Right ventricle myocardium inferior (tissue), 1 donor: ENCODE data around the gene HSD3B2. TPM values are rescaled to one million over a fixed set of nuclear protein-coding genes. Genes with fewer than 3 reads are reported as not detected.

ENCODE experiments used
- ATAC-seq: fragments of 200-7000 bp; cut with Tn5 transposase; one replicate; pipeline ENCODE4 v1.9.1; 2020; ENCODE audit warnings: mild to moderate bottlenecking, moderate library complexity
- DNase-seq: peaks from one replicate; pipeline ENCODE4 v3.0.0; 2021; ENCODE audit errors: missing footprints
- intact Hi-C: fragments of 100-400 bp; cut with DNase I; formaldehyde crosslinking; loops from one replicate; pipeline ENCODE4 v1.11.0; 2022
- total RNA-seq: library from RNA; stranded (reverse); fragmentation: NEBNext Ultra II Directional; extraction: Animal tissue kit (Norgen Biotek cat#: 25700); gene quantifications from one replicate; pipeline ENCODE4 v1.2.1, GENCODE V29; 2021
- donor health status: DM: no; HTN: yes; CAD: no; lungs with severe emphysema.

Gene HSD3B2
- total RNA-seq, 1 donor from 2014 or later = not detected

GRCh38 chr1:119390526-119390925 is 24.4 kb upstream of the HSD3B2 start:
- ATAC-seq (no peak), DNase-seq (no peak)
- intact Hi-C loops = no loop called here

- ATAC-seq = no peak
- intact Hi-C loops = no loop called here
- DNase-seq = no peak
Observed at GRCh38 chr1:119391749-119392148, 23.2 kb upstream of the HSD3B2 start.

GRCh38 chr1:119394085-119394484 is 20.9 kb upstream of the HSD3B2 start:
- intact Hi-C loops = no loop called here
- ATAC-seq (no peak), DNase-seq (no peak)

GRCh38 chr1:119396982-119397381 is 18.0 kb upstream of the HSD3B2 start:
- DNase-seq = no peak
- intact Hi-C loops = no loop called here
- no peak for ATAC-seq

GRCh38 chr1:119397986-119398385 is 17.0 kb upstream of the HSD3B2 start:
- intact Hi-C loops = no loop called here
- DNase-seq = no peak

GRCh38 chr1:119404736-119405135 is 10.2 kb upstream of the HSD3B2 start:
- ATAC-seq (no peak), DNase-seq (no peak)
- intact Hi-C loops = no loop called here

More at GRCh38 chr1:119397986-119398385, 17.0 kb upstream of the HSD3B2 start:
- ATAC-seq = no peak

DNA sequence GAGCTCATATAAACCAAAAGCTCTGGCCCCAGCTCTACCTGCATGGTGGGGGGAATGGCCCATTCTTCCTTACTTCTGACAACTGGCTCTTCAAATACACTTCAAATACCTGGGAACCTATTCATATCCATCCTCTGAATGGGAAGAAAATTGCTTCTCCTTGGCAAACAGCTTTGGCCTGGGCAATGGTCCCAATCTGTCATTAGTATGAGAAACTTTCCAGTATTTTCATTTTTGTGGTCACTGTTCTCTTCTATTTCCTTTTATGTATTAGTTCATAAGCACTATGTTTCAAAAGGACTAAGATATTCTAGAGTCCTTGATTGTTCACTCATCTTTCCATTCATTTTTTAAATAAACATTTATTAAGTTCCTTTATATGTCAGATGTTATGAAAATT is 5.2 kb upstream of the HSD3B2 start:
- ATAC-seq (no peak), DNase-seq (no peak)
- intact Hi-C loops = no loop called here

DNA sequence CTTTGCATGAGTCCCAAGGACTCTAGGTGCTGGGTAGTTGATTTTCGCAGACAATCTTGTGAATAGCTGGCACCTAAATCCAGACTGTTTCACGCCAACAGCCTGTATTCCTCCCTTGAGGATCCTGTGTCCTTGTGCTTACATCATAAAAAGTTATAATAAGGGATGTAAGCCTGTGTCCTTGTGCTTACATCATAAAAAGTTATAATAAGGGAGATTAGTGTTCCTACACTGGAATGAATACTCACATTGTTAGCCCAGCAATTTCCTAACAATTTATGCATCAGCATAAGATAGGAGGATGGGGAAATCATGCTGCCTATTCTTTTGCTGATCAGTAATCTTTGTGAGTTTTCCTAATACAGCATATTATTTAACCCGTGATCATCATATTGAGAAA is 4.0 kb upstream of the HSD3B2 start:
- no peak for DNase-seq
- ATAC-seq = no peak
- intact Hi-C loops = no loop called here

DNA sequence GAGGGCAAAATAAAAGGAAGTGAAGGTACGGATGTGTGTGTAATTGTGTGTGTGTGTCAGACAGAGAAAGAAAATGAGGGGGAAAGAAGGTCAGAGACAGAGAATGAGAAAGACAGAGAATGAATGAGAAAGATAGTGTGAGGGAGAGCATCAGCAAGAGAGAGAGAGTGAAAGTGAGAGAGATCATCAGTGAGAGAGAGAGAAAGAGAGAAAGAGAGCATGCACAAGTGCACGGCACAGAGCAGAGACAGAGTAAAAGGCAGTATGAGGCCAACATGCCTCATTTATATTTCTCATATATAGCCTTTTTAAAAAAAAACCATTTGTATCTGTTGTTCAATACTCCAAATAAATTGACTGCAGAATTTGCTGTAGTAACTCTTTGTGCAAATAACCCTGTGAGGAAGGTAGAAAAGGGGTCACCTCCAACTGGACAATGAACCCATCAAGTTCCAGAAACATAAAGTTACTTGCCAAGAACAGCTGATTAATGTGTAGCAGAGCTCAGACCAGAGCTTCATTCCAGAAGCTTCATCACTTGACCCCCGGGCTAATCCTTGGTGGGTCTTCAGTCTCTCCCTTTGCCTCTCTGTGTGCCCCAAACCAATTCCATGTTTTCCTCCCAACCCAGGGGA is 1.2 kb downstream of the HSD3B2 start:
- no peak for ATAC-seq
- no peak for DNase-seq
- intact Hi-C loops = no loop called here

GRCh38 chr1:119419109-119419508 is 4.2 kb downstream of the HSD3B2 start:
- no peak for DNase-seq
- intact Hi-C loops = no loop called here
- ATAC-seq = no peak

DNA sequence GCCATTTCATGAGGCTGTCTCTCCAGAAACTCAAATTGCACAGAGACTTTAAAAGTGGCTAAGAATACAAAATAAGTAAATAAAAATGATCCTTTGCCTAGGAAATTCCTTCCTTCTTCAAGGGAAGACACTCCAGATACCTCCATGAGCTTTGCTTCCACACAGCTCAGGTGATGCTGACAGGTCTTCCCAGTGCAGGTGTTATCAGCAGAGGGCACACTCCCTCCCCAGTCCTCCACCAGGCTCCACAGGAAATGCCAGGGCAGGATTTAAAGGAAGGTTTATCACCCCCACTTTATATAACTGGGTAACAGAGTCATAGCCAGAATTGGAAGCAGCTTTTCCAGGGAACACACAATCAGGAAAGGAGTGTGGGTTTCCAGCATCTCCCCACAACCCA is 5.7 kb downstream of the HSD3B2 start:
- no peak for ATAC-seq
- intact Hi-C loops = no loop called here
- DNase-seq = no peak

GRCh38 chr1:119422631-119423030 is 7.7 kb downstream of the HSD3B2 start:
- no peak for ATAC-seq
- intact Hi-C loops = no loop called here

GRCh38 chr1:119428991-119429390 is 14.0 kb downstream of the HSD3B2 start:
- no peak for DNase-seq
- intact Hi-C loops = no loop called here
- no peak for ATAC-seq

More at GRCh38 chr1:119422631-119423030, 7.7 kb downstream of the HSD3B2 start:
- DNase-seq = no peak

GRCh38 chr1:119429687-119430086 is 14.7 kb downstream of the HSD3B2 start:
- DNase-seq (no peak), ATAC-seq (no peak)
- intact Hi-C loops = no loop called here

DNA sequence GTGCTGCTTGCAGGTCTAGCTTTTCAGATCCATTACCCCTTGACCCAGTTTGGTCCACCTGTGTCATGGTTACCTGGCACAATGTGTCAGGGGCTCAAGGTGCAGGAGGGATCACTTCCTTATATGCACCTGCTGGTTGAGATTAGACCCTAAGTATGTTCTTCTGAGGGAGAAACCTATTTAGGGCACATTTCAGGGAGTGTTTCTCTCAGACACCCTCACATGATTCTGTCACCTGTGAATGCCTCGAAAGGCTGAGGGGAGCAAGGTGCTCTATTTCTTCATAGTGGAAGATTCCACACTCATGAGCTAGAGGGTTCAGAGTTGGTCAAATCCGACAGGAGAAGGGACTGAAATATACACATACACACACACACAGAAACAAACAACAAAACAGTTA is 15.5 kb downstream of the HSD3B2 start:
- intact Hi-C loops = no loop called here
- no peak for DNase-seq
- ATAC-seq = no peak

DNA sequence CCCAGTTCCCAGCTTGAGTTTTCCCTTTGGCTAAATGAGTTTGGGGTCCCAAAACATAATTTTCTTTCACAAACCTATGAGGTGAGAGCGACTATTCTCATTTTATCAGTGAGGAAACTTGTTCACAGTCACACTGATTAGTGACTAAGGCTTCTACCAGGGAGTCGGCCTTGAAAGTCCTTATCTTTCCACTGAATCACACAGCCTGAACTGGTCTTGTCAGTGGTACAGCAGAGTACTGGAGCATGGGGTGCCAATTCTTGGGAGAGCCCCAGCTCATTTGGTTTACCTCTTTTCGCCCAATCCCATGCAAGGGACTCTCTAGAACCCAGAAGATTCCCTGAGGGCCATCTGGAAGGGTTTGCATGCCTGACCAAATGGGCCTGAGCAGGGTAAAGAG is 16.9 kb downstream of the HSD3B2 start:
- DNase-seq = no peak
- intact Hi-C loops = no loop called here
- no peak for ATAC-seq

DNA sequence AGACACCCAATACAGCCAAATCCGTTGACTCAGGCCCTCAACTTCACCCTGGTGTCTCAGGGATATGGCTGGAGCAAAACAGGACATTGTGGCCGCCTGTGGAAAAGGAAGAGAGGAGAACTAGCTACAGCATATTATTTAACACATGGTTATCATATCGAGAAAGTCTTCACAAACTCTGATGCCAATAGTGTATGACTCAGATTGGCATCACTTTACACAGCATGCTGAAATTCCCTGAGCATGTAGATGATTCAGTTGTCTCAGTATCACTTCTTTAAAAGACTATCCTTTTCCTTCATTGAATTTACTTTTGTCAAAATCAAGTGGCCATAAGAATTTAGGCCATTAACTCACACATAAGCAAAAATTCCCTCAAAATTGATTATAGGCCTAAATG is 20.1 kb downstream of the HSD3B2 start:
- DNase-seq (no peak), ATAC-seq (no peak)
- intact Hi-C loops = no loop called here

DNA sequence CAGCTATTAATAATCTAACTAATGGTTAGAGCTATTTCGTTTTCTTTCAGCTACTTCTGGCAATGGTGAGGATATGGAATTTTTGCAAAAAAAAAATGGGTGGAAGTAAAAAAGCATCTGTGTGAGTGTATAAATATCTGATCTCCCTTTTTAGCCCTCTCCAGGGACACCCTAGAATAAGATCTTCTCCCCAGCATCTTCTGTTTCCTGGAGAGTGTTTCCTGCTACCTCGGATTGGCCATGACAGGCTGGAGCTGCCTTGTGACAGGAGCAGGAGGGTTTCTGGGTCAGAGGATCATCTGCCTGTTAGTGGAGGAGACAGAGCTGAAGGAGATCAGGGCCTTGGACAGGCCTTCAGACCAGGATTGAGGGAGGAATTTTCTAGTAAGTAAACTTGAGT is 23.8 kb downstream of the HSD3B2 start:
- ATAC-seq = no peak
- DNase-seq = no peak
- intact Hi-C loops = no loop called here

DNA sequence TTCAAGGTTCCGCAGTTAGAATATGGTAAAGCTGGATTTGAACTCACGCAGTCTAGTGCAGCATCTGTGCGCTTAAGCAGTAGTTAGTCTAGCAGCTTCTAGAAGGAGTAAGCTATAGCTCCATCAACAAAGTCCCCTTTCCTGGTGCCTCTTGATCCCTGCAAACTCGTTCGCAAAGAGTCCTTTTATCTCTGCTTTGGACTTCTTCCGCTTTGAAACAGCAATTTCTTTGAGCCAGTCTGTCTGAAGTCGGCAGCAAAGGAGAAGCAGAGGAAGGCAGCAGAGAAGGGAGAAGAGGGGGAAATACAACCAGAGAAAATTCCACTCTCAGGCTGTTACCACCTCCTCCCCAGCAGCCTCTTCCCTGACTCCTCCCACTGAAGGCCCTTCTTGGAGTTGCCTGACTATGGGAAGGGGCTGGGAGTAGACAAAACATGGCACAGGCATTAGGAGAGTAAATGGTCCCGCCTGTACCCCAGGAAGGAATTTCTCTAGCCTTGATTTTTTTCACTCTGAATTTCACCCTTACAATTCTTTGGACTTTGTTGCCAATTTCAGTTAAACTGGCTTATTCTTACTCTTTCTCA is 25.9 kb downstream of the HSD3B2 start:
- intact Hi-C loops = no loop called here
- ATAC-seq (no peak), DNase-seq (no peak)

- ATAC-seq = no peak
- DNase-seq = no peak
- intact Hi-C loops = no loop called here
Observed at GRCh38 chr1:119442756-119443155, 27.8 kb downstream of the HSD3B2 start.

GRCh38 chr1:119446321-119446720 is 31.4 kb downstream of the HSD3B2 start:
- ATAC-seq (no peak), DNase-seq (no peak)
- intact Hi-C loops = no loop called here
